H1 (cell line): ENCODE results near the gene ASAP2. TPM values are rescaled to one million over a fixed set of nuclear protein-coding genes. Genes with fewer than 3 reads are reported as not detected.

Experiments
- ASH2L ChIP-seq: fragments of 200-600, 300-600 bp; sonication (generic); IDR thresholded peaks from one replicate; pipeline ENCODE4 v1.7.1; 2017; ENCODE audit warnings: low read length
- CBX8 ChIP-seq: fragments of 300-800, 300-1000 bp; sonication (generic); IDR thresholded peaks from 2 replicates; pipeline ENCODE4 v1.7.1; 2016; ENCODE audit warnings: low read depth, low read length, borderline replicate concordance
- CHD2 ChIP-seq: IDR thresholded peaks from 2 replicates; pipeline ENCODE4 v1.6.1; 2012; ENCODE audit warnings: low read length, improper control_type of control experiment
- JUND ChIP-seq: IDR thresholded peaks from 2 replicates; pipeline ENCODE4 v1.6.1; 2011; ENCODE audit warnings: mild to moderate bottlenecking, improper control_type of control experiment, low read length
- SP2 ChIP-seq: IDR thresholded peaks from 2 replicates; pipeline ENCODE4 v1.6.1; 2012; ENCODE audit warnings: mild to moderate bottlenecking, low read length, inconsistent platforms
- polyA plus RNA-seq, 7 experiments: library from polyadenylated mRNA; depleted of rRNA in 3 of 7; stranded (reverse) in 5 of 7; unstranded in 2 of 7; fragments of >200 nt in 5 of 7; fragments of 200-250 nt in 2 of 7; gene quantifications; 1 replicate in 5 of 7; 2 replicates in 1 of 7; 4 replicates in 1 of 7; pipeline versions ENCODE4 v1.2.1 to v1.2.3, GENCODE V29; 2011 to 2013; ENCODE audit warnings: missing spikeins in 2 of 7, mixed read lengths in 2 of 7
- total RNA-seq: library from RNA; stranded (reverse); fragmentation: NEBNext Ultra II Directional; extraction: Animal tissue kit (Norgen Biotek cat#: 25700); gene quantifications from 2 replicates; pipeline ENCODE4 v1.2.1, GENCODE V29; 2021
- TF ChIP-seq, protein P1 (sequence below): fragments of 300-600 bp; sonication (generic); IDR thresholded peaks from 2 replicates; pipeline ENCODE4 v1.7.1; 2012; ENCODE audit warnings: low read length, moderate library complexity, mild to moderate bottlenecking, inconsistent platforms; ENCODE audit not compliant: insufficient replicate concordance
- TF ChIP-seq, protein P2 (sequence below): IDR thresholded peaks from 2 replicates; pipeline ENCODE4 v1.6.1; 2012; ENCODE audit warnings: inconsistent platforms

ASAP2 gene
- total and polyA plus RNA-seq, 2 of the 8 experiments (the other 6 are each of a cell fraction or from before 2014, with no cell fraction given): 10.2 to 18.7 TPM

GRCh38 chr2:9238591-9239326 lies 32.1 kb downstream of the ASAP2 start (continued):
- TF ChIP-seq CBX8: no peak
- TF ChIP-seq, protein P1, sequence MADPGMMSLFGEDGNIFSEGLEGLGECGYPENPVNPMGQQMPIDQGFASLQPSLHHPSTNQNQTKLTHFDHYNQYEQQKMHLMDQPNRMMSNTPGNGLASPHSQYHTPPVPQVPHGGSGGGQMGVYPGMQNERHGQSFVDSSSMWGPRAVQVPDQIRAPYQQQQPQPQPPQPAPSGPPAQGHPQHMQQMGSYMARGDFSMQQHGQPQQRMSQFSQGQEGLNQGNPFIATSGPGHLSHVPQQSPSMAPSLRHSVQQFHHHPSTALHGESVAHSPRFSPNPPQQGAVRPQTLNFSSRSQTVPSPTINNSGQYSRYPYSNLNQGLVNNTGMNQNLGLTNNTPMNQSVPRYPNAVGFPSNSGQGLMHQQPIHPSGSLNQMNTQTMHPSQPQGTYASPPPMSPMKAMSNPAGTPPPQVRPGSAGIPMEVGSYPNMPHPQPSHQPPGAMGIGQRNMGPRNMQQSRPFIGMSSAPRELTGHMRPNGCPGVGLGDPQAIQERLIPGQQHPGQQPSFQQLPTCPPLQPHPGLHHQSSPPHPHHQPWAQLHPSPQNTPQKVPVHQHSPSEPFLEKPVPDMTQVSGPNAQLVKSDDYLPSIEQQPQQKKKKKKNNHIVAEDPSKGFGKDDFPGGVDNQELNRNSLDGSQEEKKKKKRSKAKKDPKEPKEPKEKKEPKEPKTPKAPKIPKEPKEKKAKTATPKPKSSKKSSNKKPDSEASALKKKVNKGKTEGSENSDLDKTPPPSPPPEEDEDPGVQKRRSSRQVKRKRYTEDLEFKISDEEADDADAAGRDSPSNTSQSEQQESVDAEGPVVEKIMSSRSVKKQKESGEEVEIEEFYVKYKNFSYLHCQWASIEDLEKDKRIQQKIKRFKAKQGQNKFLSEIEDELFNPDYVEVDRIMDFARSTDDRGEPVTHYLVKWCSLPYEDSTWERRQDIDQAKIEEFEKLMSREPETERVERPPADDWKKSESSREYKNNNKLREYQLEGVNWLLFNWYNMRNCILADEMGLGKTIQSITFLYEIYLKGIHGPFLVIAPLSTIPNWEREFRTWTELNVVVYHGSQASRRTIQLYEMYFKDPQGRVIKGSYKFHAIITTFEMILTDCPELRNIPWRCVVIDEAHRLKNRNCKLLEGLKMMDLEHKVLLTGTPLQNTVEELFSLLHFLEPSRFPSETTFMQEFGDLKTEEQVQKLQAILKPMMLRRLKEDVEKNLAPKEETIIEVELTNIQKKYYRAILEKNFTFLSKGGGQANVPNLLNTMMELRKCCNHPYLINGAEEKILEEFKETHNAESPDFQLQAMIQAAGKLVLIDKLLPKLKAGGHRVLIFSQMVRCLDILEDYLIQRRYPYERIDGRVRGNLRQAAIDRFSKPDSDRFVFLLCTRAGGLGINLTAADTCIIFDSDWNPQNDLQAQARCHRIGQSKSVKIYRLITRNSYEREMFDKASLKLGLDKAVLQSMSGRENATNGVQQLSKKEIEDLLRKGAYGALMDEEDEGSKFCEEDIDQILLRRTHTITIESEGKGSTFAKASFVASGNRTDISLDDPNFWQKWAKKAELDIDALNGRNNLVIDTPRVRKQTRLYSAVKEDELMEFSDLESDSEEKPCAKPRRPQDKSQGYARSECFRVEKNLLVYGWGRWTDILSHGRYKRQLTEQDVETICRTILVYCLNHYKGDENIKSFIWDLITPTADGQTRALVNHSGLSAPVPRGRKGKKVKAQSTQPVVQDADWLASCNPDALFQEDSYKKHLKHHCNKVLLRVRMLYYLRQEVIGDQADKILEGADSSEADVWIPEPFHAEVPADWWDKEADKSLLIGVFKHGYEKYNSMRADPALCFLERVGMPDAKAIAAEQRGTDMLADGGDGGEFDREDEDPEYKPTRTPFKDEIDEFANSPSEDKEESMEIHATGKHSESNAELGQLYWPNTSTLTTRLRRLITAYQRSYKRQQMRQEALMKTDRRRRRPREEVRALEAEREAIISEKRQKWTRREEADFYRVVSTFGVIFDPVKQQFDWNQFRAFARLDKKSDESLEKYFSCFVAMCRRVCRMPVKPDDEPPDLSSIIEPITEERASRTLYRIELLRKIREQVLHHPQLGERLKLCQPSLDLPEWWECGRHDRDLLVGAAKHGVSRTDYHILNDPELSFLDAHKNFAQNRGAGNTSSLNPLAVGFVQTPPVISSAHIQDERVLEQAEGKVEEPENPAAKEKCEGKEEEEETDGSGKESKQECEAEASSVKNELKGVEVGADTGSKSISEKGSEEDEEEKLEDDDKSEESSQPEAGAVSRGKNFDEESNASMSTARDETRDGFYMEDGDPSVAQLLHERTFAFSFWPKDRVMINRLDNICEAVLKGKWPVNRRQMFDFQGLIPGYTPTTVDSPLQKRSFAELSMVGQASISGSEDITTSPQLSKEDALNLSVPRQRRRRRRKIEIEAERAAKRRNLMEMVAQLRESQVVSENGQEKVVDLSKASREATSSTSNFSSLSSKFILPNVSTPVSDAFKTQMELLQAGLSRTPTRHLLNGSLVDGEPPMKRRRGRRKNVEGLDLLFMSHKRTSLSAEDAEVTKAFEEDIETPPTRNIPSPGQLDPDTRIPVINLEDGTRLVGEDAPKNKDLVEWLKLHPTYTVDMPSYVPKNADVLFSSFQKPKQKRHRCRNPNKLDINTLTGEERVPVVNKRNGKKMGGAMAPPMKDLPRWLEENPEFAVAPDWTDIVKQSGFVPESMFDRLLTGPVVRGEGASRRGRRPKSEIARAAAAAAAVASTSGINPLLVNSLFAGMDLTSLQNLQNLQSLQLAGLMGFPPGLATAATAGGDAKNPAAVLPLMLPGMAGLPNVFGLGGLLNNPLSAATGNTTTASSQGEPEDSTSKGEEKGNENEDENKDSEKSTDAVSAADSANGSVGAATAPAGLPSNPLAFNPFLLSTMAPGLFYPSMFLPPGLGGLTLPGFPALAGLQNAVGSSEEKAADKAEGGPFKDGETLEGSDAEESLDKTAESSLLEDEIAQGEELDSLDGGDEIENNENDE: no peak
- TF ChIP-seq, protein P2, sequence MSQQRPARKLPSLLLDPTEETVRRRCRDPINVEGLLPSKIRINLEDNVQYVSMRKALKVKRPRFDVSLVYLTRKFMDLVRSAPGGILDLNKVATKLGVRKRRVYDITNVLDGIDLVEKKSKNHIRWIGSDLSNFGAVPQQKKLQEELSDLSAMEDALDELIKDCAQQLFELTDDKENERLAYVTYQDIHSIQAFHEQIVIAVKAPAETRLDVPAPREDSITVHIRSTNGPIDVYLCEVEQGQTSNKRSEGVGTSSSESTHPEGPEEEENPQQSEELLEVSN: no peak
- no peak for TF ChIP-seq SP2
- no peak for TF ChIP-seq CHD2
- no peak for TF ChIP-seq JUND
- TF ChIP-seq ASH2L: no peak
